GM21528 (cell line): ENCODE measurements around the gene PGPEP1.
A peak's percentile ranks its signal among the peaks of the same experiment; 100 is the strongest.

Source experiments
- ATAC-seq: cut with Tn5 transposase; IDR thresholded peaks from one replicate; pipeline ENCODE4 v1.9.1; 2021; ENCODE audit warnings: mild to moderate bottlenecking, moderate library complexity; ENCODE audit not compliant: unreplicated experiment, low FRiP score

The PGPEP1 gene, protein sequence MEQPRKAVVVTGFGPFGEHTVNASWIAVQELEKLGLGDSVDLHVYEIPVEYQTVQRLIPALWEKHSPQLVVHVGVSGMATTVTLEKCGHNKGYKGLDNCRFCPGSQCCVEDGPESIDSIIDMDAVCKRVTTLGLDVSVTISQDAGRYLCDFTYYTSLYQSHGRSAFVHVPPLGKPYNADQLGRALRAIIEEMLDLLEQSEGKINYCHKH

DNA sequence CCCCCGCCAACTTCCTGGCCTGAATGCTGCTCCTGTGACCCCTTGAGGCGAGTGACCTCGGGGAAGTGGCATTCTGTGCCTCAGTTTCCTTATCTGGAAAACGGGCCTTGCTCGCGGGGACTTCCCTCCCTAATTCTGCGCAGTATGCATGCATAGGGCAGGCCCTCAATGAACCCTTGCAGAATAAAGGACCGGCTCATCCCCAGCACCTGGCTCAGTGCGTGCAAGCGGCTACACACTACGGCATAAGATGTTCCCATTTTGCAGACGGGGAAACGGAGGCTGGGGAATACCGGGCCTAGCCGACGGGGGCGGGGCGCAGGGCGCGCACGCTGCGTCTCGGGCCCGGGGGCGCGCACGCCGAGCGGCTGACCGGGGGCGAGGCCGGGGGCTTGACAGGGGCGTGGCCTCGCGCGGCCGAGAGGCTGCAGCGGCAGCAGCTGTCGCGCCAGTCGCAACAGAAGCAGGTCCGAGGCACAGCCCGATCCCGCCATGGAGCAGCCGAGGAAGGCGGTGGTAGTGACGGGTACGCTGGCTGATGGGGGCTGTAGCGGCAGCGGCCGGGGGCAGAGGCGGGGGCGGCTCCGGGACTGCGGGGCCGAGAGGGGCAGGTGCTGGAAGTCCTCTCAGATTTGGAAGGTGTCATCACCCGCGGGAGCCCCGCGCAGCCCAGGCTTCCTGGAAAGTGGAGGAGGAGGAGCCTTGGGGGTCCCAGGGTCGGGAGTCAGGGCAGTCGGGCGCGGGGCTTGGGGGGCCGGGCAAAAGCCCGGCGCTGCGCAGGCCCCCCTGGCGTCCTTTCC lies at the start of gene PGPEP1:
TSS of gene PGPEP1 (plus strand) at position 409 of the 800 bp plus-strand sequence. CDS start at position 493, 84 bp downstream.
- ATAC-seq, result peak; percentile 57

DNA sequence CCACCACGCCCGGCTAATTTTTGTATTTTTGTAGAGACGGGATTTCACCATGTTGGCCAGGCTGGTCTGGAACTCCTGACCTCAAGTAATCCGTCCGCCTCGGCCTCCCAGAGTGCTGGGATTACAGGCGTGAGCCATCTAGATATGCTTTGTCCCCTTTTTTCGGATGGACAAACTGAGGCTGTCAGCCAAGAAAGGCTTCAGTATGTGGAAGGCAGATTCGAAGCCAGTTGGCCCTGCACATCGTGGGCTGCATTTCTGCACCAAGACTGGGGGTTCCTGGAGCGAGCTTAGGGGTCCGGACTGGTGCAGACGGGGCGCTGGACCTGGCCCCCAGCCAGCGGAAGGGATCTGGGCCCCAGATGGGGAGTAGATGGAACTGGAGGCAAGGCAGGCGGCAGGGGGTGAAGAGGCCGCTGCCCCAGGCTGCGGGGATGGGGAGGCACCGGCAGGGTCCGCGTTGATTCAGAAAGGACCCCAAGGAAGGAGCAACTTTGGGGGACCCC lies 49.3 kb upstream of the PGPEP1 start:
- no peak for ATAC-seq

GRCh38 chr19:18291590-18292461 lies 48.6 kb upstream of the PGPEP1 start:
- ATAC-seq, result peak; percentile 61

- ATAC-seq, result no peak
These were observed 48.0 kb upstream of the PGPEP1 start for GRCh38 chr19:18292462-18292809.

DNA sequence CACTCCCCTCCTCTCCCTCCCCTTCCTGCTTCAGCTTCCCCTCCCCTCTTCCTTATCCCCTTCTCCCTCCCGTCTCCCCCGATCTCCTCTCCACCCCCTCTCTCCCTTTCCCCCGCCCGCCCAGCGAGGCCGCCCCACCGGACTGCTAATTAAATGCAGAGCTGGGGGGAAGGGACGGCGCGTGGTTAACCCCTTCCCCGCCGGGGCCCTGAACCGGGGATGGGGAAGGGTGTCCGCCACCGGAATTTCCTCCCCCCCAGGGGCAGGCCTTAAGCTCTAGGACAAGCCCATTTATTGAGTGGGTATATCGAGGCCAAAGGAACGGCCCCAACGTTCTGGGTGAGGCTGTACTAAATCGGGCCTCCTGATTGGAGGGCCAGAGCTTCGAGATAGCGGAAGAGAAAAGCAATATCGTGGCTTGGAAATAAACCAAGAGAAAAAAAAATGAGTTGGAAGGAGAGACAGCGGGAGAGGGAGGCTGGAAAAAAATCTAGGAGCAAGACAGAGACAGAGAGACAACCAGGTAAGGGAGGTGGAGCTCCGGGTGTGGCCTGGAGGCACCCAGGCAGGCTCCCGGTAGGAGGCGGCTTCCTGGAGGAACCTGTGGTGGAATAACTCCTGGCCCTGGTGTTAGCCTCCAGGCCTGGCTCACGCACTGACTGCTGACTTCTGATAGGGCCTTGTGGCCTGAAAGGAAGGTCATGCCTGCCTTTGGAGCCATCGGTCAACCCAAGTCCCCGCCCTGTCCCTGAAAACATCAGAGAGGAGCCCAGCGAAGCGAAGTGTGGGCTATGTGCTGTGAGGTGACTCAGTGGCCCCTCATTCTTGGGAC lies 47.4 kb upstream of the PGPEP1 start:
- ATAC-seq, result no peak

- ATAC-seq, result no peak
These were observed 46.5 kb upstream of the PGPEP1 start for GRCh38 chr19:18293642-18294466.

- ATAC-seq, result no peak
These were observed 45.9 kb upstream of the PGPEP1 start for GRCh38 chr19:18294467-18294864.

DNA sequence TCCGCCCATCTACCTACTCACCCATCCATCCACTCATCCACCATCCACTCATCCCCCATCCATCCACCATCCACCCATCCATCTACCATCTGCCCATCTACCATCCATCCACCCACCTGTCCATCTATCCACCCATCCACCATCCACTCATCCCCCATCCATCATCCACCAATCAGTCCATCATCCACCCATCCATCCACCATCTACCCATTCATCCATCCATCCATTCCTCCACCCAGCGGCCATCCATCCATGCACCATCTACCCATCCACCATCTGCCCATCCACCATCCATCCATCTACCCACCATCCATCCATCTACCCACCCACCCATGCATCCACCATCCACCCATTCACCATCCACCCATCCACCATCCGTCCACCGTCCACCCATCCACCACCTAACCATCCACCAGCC lies 45.4 kb upstream of the PGPEP1 start:
- no peak for ATAC-seq

DNA sequence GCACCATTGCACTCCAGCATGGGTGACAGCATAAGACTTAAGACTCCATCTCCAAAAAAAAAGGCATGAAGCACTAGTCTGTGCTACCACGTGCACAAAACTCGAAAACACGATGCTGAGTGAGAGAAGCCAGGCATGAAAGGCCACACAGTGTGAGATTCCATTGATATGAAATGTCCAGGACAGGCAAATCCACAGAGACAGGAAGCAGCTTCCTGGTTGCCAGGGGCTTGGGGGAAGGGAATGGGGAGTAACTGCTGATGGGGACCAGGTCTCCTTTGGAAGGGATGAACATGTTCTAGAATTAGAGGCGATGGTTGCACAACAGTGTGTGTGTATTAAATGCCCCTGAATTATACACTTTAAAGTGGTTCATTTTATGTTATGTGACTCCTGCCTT lies 43.1 kb upstream of the PGPEP1 start:
- no peak for ATAC-seq

- no peak for ATAC-seq
These were observed 41.8 kb upstream of the PGPEP1 start for GRCh38 chr19:18298601-18299000.

DNA sequence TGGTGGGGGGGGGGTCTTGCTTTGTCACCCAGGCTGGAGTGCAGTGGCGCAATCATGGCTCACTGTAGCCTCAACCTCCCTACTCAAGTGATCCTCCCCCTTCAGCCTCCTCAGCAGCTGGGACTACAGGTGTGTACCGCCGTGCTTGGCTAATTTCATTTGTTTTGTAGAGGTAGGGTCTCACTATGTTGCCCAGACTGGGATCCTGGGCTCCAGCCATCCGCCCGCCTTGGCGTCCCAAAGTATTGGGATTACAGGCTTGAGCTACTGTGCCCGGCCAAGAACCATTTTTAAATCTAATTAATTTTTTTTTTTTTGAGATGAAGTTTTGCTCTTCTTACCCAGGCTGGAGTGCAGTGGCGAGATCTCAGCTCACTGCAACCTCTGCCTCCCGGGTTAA lies 40.7 kb upstream of the PGPEP1 start:
- ATAC-seq, result no peak

- no peak for ATAC-seq
These were observed 39.3 kb upstream of the PGPEP1 start for GRCh38 chr19:18300930-18301717.

GRCh38 chr19:18301718-18302111 lies 38.7 kb upstream of the PGPEP1 start:
- no peak for ATAC-seq

DNA sequence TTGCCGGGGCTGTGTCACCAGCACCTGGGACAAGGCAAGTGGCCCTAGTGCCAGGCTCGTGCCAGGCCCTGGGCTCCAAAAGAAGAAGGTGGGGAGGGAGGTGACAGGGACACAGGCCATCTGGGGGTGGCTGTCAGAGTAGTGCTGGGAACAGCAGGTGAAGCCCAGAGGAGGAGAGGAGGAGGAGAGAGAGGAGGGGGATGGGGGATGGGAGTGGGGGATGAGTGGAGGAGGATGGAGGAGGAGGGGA lies 36.3 kb upstream of the PGPEP1 start:
- no peak for ATAC-seq

DNA sequence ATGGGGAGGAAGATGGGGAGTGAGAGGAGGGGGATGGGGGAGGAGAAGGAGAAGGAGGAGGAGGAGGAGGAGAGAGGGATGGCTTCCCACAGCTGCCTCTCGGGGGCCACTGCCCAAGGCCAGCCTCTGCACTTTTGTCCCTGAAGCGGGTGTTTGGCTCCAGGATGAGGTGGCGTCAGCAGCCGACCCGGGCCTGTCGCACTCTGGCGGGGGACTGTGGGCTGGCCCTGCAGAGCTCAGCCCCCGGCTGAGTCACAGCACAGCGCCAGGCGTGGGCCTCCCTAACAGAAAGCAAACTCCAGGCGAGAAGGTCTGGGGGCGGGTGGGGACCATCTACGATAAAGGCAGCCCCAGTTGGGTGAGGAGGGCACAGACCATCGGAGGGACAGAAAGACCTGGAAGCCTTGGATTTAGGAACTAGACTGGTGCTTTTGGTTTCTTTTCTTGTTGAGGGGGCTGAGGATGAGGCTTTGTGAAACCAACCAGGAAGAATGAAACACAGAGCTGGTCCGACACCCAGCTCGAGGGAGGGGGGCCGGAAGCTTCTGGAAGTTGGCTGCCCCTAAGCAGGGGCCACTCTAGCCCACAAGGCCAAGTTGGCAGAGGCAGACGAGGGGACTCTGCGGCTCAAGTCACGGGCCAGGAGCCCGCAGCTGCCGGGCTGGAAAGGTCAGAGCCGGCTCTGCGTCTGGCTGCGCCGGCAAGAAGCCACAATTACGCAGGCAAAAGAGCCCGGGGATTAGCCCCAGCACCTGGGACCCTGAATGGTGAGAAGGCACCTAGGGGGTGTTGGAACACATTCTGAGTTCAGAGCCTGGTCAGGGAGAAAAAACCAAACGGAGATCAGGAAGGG lies 35.7 kb upstream of the PGPEP1 start:
- ATAC-seq, result no peak

GRCh38 chr19:18306209-18306887 lies 34.0 kb upstream of the PGPEP1 start:
- no peak for ATAC-seq

- ATAC-seq, result no peak
These were observed 33.5 kb upstream of the PGPEP1 start for GRCh38 chr19:18306888-18307260.
